Activated naive CD8-positive, alpha-beta T cell treated with anti-CD3 and anti-CD28 coated beads, Interleukin-2, amount 50 U/mL, for 16 hours (primary cell): ENCODE results near the gene ZDHHC17.

Source experiments
- DNase-seq: peaks from one replicate; pipeline ENCODE4 v3.0.0-alpha.2; 2020; ENCODE audit warnings: low read depth, low spot score

The ZDHHC17 gene

DNA sequence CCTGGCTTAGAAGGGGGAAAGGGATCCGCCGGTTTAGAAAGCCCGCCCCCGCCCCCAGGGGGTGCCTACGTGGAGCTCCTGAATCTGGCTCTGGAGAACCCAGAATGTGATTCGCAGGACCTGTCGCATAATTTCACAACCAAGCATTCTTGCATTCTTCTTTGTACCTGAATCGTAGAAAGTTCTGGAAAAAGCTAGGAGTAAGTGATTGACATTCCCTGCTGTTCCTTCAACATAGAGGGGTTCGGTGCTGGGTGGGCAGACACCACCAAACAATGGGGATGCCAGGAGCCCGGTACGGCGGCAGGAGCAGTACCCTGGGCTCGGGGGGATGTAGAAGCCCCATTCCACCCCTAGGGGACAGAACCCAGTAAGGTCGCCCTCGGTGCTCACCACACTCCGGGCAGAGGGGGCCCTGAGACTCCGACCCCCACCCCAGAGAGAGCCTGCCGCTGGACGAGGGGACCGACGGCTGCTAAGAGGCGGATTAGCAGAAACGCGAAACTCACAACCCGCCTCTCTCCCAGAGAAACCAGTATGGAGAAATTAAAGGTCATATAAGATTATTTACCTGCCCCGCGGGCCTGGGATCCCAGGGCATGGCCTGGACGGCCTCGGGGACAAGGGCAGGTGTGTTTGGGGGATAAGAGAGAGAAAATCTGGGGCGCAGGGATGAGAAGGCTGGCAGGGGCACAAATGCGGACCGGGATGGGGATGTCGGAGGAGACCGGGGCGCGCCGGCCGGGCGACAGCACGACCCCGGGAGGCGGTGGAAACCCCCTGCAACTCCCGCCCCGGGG lies 114.4 kb downstream of the ZDHHC17 start:
- DNase-seq, result no peak

DNA sequence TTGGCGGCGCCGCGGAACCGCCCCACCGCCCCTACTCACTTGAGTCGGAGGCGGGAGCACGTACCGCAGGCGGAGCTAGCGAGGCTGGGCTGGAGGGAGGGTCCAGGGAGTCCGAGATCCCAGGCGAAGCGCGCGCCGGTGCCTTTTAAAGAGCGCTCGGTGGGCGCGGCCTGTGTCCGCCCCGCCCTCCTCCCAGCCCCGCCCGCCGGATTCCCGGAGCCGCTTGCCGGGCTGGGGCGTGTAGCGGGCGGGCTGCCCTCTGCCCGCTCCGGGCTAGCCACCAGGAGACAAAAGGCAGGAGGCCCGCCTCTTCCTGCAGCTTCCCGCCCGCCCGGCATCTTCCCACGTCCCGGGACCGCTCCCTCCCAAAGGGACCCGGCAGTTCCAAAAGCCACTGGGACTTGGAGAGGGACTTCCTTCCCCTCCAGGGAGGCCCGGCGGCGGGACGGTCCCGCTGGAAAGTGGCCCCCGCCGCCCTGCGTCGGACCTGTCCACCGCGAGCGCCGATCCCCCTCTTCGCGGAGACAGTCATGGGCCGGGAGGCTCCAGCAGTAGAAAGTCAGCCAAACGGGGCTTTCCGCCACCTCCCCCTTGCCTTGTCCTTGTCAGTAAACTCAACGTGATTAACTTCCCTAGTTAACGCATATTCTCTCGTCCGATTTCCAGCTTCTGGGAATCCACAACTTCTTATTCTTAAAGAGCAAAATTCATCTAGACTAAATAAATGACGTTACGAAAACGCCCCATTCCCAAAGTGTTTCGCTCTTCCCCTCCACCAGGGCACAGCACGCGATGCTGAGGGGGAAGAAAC lies 115.2 kb downstream of the ZDHHC17 start, which contains the start of gene CSRP2:
Gene CSRP2, minus strand, starts transcription at position 121 of the 811 bp plus-strand sequence. CDS start 12,759 bp downstream, outside the sequence.
- peak; percentile 12 for DNase-seq

DNA sequence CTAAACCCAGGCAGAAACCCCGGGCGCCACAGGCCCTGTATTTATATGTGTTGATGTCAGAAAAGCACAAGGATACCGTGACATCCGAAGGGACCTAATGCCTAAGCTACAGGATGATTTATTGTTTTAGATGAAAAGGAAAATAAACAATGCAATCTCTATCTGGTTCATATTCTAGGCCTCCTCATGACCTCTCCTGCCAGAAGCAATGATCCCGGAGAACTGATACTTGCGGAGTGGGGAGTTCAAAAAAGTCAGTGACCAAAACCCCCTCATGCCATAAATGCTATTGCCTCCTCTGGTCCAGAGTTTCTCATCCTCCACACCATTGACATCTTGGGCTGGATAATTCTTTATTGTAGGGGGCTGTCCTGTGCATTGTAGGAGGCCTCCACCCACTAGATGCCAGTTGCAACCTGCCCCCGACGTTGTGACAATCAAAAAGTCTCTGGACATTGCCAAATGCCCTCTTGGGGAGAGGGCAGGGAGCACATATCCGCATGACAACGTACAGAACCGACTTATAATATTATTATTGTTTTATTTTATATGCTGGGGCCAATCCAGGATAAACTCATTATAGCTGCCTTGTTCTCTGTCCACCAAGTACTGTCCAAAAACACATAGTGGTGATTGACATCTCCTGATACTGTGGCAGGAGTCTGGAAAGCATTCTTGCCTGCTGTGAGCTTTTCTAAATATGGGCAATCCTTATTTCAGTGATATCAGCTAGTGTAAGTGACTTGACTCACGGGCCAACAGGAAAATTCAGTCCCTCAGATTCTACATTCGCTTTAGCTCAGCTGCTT lies 116.0 kb downstream of the ZDHHC17 start:
- DNase-seq, result no peak

DNA sequence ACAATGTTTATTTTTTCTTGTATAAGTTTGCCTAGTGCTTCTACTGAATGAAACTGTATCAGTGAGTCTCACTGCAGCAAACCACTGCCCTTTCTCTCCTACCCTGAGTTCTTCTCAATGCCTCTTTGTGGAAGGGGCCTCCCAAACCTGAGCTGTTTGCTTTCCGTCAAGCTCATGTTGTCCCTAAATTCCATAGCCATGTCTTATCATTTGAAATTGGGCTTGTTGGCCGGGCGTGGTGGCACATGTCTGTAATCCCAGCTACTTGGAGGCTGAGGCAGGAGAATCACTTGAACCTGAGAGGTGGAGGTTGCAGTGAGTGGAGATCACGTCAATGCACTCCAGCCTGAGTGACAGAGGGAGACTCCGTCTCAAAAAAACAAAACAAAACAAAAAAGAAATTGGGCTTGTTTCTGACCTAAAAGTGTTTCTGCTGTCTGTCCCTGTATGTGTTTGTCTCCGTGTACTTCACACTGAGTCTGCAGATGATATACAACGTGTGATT lies 116.7 kb downstream of the ZDHHC17 start:
- DNase-seq, result no peak

DNA sequence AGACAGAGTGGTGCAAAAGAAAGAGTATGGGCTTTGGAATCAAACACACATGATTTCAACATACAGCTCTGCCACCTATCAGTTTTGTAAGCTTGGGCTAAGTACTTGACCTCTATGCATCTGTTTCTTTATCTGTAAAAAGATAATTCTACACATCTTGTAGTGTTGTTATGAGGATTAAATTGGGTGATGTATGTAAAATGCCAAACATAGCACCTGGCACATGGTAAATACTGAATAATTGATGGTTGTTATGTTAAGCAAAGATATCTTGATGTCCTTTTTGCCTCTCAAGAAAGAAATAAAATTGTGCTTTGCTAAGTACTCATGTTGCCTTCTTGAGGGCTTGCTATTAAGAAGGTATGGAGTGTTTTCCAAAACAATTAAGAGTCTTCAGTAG lies 117.2 kb downstream of the ZDHHC17 start:
- DNase-seq, result no peak

DNA sequence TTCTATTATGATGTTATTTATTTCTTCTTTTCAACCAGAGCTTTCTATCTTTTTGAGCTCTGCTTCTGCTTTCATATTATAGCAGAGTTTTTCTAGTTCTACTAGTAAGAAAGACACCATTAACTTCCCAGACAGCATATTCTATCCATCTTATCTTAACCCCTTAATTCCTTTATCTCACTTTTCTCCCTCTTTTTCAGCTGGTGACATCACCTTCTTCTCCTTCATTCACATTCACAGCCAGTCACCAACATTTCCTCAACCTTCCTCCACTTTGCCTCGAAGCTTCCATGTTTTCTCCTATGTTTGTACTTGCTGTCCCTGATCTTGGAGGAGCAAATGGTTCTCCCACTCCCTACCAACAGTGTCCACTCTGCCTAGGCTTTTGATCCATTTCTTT lies 118.5 kb downstream of the ZDHHC17 start:
- no peak for DNase-seq

DNA sequence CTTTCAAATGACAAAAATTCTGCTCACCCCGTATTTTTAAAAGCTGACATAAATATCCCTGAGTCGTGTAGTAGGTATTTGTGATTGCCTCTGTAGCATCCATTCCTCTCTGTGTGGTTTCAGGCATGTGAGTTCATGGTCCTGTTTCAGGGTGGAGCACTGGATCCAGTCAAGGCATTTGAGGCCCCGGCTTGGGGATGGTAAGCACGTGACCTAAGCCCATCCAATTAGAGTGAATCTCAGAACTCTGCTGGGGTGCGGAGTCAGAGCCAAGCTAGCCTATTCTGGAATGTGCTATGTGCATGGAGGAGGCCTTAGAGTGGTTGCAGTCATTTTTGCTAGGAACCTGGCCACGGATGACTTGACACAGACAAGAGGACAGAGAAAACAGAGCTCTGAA lies 119.2 kb downstream of the ZDHHC17 start:
- DNase-seq, result no peak

DNA sequence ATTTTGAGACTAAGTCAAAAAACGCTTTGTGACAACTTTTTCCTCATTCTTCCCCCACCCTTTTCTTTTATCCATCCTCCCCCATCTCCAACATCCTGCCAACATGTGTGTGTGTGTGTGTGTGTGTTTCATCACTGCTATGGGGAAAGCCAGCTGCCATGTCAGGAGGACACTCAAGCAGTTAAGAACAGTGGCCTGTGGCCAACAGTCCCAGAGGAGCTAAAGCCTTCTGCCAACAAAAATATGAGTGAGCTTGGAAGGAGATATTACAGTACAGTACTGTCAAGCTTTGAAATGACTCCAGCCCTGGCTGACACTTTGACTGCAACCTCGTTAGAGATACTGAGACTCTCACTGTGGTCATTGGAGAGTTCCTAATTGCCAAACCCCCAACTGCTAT lies 119.9 kb downstream of the ZDHHC17 start:
- no peak for DNase-seq

DNA sequence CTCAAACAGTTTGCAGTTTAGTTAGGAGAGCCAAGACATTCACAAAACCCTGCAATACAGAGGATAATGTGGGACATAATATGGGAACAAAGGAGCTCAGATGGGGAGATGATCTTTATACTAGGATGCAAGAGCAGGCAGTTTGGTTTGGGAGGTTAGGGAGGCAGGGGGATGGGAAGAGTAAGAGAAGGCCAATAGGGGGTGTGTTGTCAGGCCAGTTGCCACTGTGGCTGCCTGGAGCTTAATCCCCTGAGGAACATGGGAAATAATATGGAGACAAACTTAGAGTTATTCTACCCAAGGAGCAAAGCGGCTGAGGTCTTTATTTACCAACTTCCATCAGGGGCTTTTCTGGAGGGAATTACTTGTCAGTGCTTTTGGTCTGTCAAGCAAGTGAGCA lies 124.9 kb downstream of the ZDHHC17 start:
- DNase-seq, result no peak

DNA sequence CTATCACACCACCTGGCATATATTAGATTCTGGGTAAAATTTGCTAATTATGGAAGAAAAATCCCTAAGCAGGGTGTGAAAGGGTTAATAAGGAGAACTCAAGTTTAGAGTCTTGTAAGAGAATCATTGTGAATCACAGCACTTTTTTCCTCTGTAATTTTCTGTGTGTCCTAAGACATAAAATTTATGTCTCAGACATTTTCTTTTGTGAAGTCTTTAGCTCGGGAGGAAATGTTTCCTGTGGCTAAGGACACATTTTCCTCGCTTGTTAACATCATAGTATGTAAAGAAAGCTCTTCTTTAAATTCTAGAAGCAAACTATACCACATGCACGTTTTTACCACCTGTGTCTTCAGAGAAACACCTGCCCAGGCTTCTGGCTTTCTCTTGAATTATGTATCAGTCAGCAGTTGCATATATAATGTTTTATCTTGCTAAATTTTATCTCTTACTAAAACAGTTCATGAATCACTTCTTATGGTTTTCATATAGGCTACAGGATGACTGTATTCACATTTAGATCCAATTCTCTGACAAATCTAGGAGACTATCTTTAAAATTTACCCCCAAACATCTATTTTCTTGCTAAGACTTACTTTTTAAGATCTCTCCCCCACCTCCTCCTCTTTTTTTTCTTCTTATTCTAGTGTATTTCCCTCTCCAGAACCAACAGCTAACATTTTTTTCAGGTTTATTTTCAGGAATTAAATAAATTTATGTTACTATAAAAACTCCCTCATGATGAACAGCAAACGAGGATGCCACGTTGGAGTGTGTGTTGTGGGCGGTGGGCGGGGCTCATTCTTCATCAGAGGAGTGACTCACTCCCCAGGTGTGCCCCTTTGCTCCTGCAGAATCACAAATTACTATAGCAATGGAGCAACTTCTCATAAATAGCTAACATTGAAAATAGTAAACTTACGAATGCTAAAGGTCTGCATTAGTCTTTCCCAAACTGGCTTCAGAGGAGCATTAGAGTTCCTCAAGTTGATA lies 126.5 kb downstream of the ZDHHC17 start:
- no peak for DNase-seq

DNA sequence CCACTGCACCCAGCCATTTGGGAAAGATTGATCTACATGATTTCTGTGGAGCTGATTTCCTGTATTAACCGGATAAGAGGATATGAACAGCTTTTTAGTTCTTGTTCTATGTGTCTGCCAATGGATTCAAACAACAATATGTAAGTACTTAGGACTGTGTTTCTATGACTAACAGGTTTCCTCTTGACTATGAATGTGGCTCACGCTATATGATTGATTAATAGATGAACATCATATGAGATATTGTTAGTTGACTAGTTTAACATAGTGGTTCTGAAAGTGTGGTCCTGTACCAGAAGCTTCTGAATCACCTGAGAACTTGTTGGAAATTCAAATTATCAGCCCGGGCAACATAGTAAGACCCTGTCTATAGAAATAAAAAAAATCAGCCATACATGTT lies 127.7 kb downstream of the ZDHHC17 start:
- no peak for DNase-seq

DNA sequence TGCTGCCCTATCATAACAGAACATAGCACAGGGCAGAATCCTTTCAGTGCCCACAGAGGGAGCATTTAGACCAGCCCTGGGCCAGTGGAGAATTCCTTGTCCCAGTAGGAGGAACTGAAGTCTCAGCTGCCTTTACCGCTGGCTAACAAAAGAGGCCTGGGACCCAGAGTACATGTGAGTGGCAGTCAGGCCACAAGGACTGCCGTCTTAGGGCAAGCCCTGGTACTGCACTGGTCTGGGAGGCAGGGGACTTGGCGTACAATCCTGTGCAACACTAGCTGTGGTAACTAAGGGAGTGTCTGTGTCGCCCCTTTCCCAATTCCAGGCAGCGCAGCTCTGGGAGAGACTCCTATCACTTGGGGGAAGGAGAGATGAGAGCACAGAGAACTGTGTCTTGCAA lies 131.9 kb downstream of the ZDHHC17 start:
- DNase-seq, result no peak

DNA sequence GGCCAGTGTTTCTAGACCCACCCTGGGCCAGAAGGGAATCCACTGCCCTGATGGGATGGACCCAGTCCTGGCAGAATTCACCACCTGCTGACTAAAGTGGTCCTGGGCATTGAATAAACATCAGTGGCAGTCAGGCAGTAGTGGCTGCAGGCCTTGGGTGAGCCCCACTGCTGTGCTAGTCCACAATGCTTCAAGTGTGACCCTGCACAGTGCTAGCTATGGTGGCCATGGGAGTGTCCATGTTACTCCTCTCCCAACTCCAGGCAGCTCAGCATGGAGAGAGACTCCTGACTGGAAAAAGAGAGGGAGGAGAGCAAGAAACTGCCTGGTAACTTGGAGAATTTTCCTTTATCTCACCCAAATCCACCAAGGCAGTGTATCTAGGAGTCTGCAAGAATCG lies 132.4 kb downstream of the ZDHHC17 start:
- DNase-seq, result no peak

DNA sequence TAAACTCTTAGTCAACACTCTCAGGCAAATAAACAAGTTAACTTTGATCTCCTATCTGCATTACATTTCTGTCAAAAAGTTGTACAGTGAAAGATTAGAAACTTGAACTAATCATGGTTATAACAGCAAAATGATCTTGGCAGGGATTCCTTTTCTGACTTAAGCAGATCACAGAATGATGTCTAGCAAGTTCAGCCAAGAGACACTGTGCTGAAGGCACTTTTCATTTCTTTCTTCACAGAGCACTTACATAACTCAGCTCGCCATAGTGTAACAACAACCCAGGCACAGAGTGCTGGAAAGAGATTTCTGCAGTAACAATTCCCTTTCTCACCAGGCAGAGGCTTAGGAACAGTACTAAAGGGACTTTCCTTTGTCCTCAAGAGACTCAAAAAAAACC lies 134.5 kb downstream of the ZDHHC17 start:
- DNase-seq, result no peak

DNA sequence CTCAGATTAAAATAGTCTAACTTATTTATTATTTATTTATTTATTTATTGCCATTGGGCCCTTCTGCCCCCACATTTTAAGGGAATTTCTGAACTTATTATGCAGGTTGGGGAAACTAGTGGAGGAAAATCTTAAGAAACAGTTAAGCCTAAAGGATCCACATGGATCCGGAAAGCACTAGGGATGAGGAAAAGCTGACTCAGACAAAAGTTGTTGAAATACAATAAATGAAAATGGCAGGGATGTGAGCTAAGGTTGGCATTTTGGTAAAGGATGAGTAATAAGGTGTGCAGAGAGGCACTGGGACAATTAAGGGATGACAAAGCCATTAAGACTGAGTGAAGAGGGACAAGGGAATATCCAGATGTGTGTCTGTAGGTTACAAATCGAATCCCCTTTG lies 135.6 kb downstream of the ZDHHC17 start:
- DNase-seq, result no peak

DNA sequence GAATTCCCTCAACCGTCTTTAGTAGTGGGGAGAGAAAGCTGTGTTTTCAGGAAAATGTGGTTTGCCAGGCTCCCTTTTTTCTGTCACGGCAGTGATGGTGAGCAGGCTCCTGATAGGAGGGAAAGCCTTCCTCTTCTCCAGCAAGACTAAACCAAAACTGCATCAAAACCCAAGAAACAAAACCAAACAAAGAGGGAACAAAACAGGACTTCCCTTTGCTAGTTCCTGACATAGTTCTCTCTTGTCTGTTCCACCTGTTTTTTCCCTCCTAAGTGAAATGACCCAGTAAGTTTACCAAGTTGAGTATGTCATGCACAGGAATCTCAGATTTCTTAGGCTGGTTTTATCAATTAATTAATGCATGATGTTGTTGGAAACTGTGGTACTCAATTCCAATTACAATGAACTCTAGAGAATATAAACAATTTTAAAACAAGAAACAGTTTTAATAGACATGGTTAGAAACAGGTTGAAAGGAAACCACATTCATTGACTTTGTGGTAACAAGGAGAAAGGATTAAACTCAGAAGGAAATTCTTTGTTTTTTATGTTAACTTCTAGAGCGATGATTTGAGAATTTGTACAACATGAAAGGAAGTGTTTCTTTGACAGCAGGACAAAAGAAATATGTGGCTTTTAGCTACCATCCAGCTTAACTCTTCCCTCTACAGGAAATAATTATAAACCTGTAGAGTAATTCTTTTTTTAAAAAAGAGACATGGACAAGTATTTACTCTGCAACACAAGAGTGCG lies 137.9 kb downstream of the ZDHHC17 start:
- DNase-seq, result no peak
